Right forelimb (tissue), 1 donor: ENCODE measurements around the gene BCL10.

ENCODE experiments used
- DNase-seq: peaks from one replicate; pipeline ENCODE4 v3.0.0-alpha.2; 2018

The BCL10 gene

GRCh38 chr1:85276215-85276977 is at the start of gene BCL10:
BCL10 (minus strand) TSS chr1:85276632; CDS start chr1:85276352, 280 bp downstream.
- peak; percentile 98 for DNase-seq

GRCh38 chr1:85325920-85326319 is 49.5 kb upstream of the BCL10 start:
- no peak for DNase-seq

DNA sequence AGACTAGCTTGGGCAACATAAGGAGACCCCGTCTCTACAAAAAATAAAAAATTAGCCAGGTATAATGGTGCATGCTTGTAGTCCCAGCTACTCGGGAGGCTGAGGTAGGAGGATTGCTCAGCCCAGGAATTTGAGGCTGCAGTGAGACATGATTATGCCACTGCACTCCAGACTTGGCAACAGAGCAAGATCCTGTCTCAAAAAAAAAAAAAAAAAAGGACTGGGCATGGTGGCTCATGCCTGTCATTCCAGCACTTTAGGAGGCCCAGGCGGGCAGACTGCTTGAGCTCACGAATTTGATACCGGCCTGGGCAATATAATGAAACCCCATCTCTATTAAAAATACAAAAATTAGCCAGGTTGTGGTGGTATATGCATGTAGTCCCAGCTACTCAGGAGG is 47.3 kb upstream of the BCL10 start:
- DNase-seq = no peak

DNA sequence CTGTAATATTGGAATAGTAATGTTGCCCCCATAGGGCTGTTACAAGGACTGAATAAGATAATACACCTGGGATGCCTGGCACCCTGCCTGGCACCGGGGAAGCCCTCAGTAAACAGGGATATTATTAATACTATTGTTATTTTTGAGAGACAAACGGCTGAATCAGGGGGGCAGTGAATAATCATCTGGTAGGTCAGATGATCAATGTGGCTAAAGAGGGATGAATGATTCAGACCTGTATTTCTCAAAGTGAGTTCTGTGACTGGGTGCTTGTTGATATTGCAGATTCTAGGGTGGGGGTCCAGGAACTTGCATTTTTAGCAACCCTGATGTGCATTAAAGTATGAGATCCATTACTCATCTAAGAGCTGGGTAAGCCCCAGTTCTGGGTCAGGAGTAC is 46.2 kb upstream of the BCL10 start:
- DNase-seq = no peak

GRCh38 chr1:85321237-85321964 is 45.0 kb upstream of the BCL10 start:
- no peak for DNase-seq

DNA sequence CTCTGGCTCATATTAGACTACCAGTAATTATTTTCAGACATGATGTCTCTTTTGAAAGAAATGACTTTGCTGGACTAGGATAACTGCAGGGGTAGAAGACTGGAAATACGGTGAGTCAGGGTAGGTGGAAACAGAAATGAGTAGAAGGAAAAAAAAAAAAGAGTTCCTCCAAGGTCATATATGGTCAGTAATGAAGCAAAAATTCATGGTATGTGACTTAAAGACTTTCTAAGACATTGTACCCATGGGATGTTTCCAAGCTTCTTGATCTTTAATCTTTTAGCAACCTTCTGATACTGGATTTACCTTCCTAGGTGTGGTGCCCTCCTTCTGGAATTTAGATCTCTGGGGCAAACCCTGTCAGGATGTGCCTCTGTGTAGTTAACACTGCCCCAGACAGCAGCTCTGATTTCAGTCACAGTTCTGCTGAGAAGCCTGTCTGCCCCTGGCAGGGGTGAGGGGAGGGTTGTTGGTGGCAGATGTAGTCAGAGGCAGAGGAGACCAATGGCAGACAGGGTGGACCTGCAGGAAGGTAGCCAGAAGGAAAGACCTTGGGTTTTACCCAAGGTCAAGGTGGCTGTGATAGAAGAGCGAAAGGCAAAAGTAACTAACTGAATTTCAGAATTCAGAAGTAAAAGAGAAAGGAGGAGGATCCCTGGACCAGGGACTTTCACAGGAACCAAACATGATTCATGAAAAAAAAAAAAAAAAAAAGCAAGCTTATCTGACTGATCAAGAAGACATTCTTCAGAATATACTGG is 44.1 kb upstream of the BCL10 start:
- no peak for DNase-seq

DNA sequence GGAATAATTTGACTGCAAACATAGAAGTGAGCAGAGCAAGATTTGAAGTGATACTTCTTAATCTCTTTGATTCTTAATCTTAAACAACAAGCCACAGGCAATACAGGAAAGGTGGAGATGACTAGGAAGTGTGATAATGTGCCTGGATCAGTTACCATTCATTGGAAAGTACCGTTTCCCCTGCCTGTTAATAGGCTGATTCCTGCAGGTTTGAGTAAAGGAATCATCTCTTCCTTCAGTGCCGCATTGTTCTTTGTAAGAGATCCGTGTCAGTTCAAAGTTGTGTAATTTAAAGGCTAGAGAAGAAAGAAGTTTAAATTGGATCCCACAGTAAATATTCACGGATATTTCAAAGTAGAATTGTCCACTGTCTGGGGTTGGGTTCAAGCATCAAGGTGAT is 43.5 kb upstream of the BCL10 start:
- DNase-seq = no peak

GRCh38 chr1:85319491-85319890 is 43.1 kb upstream of the BCL10 start:
- DNase-seq = no peak

GRCh38 chr1:85318217-85318616 is 41.8 kb upstream of the BCL10 start:
- no peak for DNase-seq

DNA sequence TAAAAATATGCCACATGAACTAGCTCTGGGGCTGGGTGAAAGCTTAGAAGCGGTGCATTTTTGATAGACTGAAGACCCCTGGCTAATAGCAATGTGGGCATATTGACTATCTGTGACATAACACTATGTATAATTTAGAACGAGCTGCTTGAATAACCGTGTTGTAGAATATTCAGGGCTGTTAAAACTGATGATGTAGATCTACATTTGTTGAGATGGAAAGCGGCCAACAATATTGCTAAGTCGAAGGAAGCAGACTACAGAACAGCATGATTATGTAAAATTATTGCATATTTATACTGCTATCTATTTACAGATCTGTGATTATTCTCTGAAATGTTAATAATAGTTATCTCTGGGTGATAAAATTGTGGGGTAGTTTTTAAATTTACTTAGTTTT is 41.1 kb upstream of the BCL10 start:
- DNase-seq = no peak

DNA sequence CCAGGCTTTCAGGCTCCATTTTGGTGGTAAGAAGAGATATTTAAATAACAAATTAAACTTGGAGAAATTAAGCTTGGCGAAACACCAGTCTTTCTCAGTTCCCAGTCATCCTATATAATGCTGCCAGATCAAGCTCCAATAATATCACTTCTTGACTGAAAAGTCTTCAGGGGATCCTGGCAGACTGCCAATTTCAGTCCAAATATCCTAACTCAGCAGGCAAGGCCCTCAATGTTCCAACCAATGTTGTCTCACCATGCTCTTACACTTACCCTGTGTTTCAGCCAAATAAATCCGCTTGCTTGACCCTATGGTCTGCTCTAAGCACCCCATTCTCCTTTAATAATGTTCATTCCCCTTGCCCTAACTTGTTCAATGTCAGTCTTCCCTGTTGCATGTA is 39.9 kb upstream of the BCL10 start:
- no peak for DNase-seq

DNA sequence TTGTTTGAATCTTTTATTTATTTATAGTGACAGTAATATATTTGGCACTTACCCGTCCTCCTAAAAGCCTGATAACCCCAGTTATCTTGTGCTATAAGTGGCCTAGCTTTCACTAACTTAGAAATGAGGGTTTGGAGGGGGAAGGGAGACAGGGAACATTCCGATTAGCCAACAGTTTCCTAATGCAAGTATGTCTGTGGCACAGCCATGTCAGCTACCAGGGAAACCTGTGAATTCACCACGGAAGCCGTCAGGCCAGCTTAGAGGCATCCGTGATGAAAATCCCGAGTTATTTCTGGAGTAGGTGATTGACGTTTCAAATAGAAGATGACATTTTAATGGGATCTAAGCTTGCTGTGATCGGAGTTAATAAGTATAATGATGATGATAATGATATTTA is 39.4 kb upstream of the BCL10 start:
- DNase-seq = no peak

- DNase-seq = no peak
Measured at GRCh38 chr1:85314726-85315125, 38.3 kb upstream of the BCL10 start.

DNA sequence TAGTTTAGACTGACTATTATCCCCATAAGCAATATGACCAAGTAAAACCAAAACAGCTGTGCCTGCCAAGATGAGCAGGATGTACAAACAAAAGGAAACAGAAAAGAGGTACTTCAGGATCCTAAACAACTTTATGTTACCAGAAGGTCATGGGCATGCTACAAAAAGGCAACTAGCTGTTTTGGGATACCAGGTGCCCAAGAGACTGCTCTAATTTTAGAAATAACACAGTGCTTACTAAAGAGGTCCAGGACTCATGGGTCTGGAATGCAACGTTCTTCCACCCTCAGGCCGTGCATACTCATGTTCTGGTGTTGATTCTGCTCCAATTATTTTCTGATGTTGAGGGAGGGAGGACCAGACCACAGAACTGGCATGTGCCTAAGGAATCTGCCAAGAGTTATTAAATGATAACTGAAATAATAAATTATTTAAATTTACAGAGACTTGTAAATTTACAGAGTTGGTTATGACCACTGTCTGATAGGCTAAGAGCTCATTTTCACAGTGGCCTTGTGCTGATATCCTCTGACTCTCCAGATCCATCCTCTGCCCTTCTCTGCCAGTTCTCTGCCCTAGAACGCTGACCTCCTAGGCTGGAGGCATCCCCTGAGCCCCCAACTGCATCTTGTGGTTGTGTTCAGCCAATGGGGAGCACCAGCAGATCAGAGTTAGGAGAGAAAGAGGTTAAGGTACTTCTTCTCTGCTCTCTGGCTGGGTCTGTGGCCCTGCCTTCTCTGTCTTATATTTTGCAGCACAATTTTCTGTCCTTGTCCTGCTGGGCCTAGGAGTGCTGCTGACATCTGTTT is 37.7 kb upstream of the BCL10 start:
- no peak for DNase-seq

- no peak for DNase-seq
Measured at GRCh38 chr1:85311818-85312217, 35.4 kb upstream of the BCL10 start.

- no peak for DNase-seq
Measured at GRCh38 chr1:85308833-85309350, 32.5 kb upstream of the BCL10 start.

DNA sequence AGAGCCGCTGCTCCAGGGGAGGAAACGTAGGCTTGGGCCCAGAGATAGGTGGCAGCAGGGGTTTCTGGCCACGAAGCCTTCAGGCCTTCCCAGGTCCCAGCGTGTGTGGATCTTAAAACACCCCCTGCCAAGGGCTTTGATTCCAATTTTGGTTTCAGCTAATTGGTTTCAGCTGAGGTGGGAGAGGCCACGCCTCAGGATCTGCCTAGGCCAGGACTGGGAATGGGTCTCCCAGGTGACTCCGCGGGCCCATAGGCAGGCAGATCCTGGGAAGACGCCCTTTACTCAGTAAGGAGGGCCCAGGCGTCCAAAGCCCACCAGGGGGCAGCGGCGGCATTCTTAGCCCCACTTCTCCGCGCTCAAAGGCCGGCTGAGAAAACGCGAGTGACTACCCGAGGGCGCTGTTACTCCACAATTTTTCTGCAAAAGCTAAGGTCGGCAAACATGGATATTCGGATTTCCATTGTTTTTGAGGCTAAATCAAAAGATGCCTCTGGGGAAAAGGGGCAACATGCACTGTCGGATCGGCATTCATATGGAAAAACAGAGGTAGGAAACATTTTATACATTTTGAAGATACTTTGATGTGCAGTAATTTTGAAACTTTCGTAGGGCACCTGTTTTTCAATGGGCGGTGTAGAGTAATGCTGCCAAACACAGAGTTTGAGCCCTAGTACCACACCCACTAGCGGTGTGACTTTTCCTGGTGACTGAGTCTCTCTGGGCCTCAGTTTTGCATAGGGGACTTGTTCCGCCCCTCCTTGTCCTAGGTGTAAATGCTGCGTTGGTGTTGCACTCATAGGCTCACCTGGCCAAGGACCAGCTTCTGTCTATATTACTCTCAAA is 31.8 kb upstream of the BCL10 start:
- peak; percentile 94 for DNase-seq

DNA sequence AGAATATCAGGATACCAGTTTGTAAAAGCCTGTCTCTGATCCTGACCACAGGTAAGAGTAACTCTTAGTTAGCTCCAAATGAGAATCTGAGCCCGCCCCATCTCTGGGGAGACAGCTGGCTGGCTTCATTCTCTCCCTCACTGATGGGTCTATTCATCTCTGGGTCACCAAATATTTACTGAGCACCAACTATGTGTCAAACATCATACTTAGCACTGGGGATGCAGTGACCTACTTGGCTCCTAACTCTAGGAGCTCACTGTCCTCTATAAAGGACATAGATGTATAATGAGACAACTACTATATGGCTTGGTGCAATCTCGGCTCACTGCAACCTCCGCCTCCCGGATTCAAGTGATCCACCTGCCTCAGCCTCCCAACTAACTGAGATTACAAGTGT is 29.8 kb upstream of the BCL10 start:
- DNase-seq = no peak

DNA sequence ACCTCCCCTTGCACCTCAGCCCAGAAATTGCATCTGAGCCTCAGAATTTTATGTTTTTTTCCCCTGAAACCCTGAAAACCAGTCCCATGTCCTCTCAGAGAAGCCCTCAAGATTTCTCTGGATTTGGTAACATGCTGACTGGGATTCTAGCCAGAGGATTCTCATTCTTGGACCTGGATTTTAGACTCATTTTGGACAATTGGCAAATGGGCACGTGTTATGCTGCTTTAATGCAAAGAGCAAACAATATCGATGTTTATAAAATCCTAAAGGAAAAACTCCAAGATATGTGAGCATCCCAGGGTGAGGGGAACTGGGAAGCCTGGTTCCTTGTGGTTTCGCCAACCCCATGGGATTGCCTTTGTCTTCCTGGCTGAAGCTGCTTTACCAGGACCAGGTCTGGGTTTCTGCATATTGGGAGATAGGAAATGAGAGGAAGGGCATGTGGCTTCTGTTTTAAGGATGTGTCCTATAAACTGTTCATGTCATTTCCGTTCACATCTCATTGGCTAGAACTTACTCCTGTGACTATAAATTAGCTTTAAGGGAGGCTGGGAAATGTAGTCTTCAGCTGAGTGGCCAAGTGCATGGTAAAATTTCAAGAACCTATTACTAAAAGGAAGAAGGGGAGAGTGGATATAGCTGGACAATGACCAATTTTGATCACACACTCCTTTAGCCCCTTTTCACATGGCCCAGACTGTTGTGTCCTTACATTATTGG is 27.2 kb upstream of the BCL10 start:
- no peak for DNase-seq

GRCh38 chr1:85300140-85300539 is 23.7 kb upstream of the BCL10 start:
- no peak for DNase-seq
